PFSK-1 (cell line): ENCODE results near the gene OPTC.

Source experiments
- FOXP2 ChIP-seq: optimal IDR thresholded peaks from 2 replicates; pipeline ENCODE3; 2011; ENCODE audit warnings: borderline replicate concordance, control low read depth, inconsistent platforms; ENCODE audit not compliant: insufficient read depth; ENCODE audit errors: extremely low read length, extremely low read depth
- POLR2AphosphoS5 ChIP-seq: IDR thresholded peaks from 2 replicates; pipeline ENCODE4 v1.6.1; 2012; ENCODE audit warnings: low read depth, mild to moderate bottlenecking, control low read depth, low read length, moderate library complexity
- REST ChIP-seq, 2 experiments: IDR thresholded peaks; 2 replicates each; pipeline versions ENCODE4 v1.6.1 to v1.8.0; 2011 to 2012; ENCODE audit warnings: low read depth in 2 of 2, low read length in 2 of 2, control low read depth in 1 of 2, inconsistent platforms in 1 of 2, mild to moderate bottlenecking in 1 of 2, moderate library complexity in 1 of 2; ENCODE audit not compliant: insufficient read depth in 1 of 2
- SIN3A ChIP-seq: IDR thresholded peaks from 2 replicates; pipeline ENCODE4 v1.6.1; 2012; ENCODE audit warnings: mild to moderate bottlenecking, low read length, moderate library complexity, borderline replicate concordance; ENCODE audit not compliant: insufficient read depth
- TAF1 ChIP-seq: IDR thresholded peaks from 2 replicates; pipeline ENCODE4 v1.6.1; 2012; ENCODE audit warnings: low read length, control low read depth, borderline replicate concordance; ENCODE audit not compliant: insufficient read depth

GRCh38 chr1:203521074-203521794 lies 27.3 kb downstream of the OPTC start:
- TF ChIP-seq POLR2AphosphoS5 (no peak), TAF1 (no peak), SIN3A (no peak), REST (IDR thresholded peaks at IDR 0.05; ENCODE audit: insufficient read depth in 1 of 2, low read depth in 2 of 2, low read length in 2 of 2) (no peak), FOXP2 (no peak)
